Karpas-422 (cell line): Measurements from ENCODE around the gene LEPROT. TPM values are rescaled to one million over a fixed set of nuclear protein-coding genes. Genes with fewer than 3 reads are reported as not detected.

Source experiments
- DNase-seq: peaks from one replicate; pipeline ENCODE4 v3.0.0-alpha.2; 2015
- H2AFZ ChIP-seq: fragments of 200-600 bp; sonication (generic); 2 replicates; pipeline ENCODE4 v1.6.1; 2014; ENCODE audit warnings: antibody characterized with exemption, low read length, mixed read lengths
- H3K27ac ChIP-seq: fragments of 200-600 bp; sonication (generic); 2 replicates; pipeline ENCODE4 v1.5.1; 2014; ENCODE audit warnings: mild to moderate bottlenecking, low read length, moderate library complexity
- H3K27me3 ChIP-seq: fragments of 200-600 bp; sonication (generic); 2 replicates; pipeline ENCODE4 v1.6.1; 2014; ENCODE audit warnings: low read length, mixed read lengths
- H3K36me3 ChIP-seq: fragments of 200-600 bp; sonication (generic); 2 replicates; pipeline ENCODE4 v1.6.1; 2014; ENCODE audit warnings: low read length, mixed read lengths; ENCODE audit not compliant: insufficient read depth
- H3K4me1 ChIP-seq: fragments of 200-600 bp; sonication (generic); 2 replicates; pipeline ENCODE4 v1.6.1; 2014; ENCODE audit warnings: mild to moderate bottlenecking, low read length, mixed read lengths
- H3K4me2 ChIP-seq: fragments of 200-600 bp; sonication (generic); 2 replicates; pipeline ENCODE4 v1.6.1; 2014; ENCODE audit warnings: low read length, low read depth, mild to moderate bottlenecking; ENCODE audit not compliant: poor library complexity, severe bottlenecking
- H3K4me3 ChIP-seq: fragments of 200-600 bp; sonication (generic); 2 replicates; pipeline ENCODE4 v1.5.1; 2014; ENCODE audit warnings: mild to moderate bottlenecking, antibody characterized with exemption, low read length, mixed read lengths
- H3K79me2 ChIP-seq: fragments of 200-600 bp; sonication (generic); 2 replicates; pipeline ENCODE4 v1.6.1; 2014; ENCODE audit warnings: mild to moderate bottlenecking, low read length, mixed read lengths
- H3K9ac ChIP-seq: fragments of 200-600 bp; sonication (generic); 2 replicates; pipeline ENCODE4 v1.6.0; 2014; ENCODE audit warnings: low read length
- H3K9me2 ChIP-seq: fragments of 200-600 bp; sonication (generic), shearing (Covaris generic); replicated peaks from 2 replicates; pipeline ENCODE4 v1.6.0; 2014; ENCODE audit warnings: mild to moderate bottlenecking, low read length, moderate library complexity; ENCODE audit not compliant: insufficient read depth
- H3K9me3 ChIP-seq: fragments of 300-700, 200-600 bp; sonication (generic); 2 replicates; pipeline ENCODE4 v1.6.1; 2014; ENCODE audit warnings: low read length, mixed read lengths
- H4K20me1 ChIP-seq: fragments of 200-600 bp; sonication (generic); 2 replicates; pipeline ENCODE4 v1.6.1; 2014; ENCODE audit warnings: mild to moderate bottlenecking, antibody characterized with exemption, low read length, low read depth; ENCODE audit not compliant: insufficient read depth
- small RNA-seq: library from RNA; depleted of rRNA; stranded (forward); fragments of <200 nt; gene quantifications from one replicate; pipeline ENCODE3, GENCODE V24; 2014
- total RNA-seq: library from RNA; depleted of rRNA; stranded (reverse); fragments of >200 nt; shearing (Covaris generic); gene quantifications from 2 replicates; pipeline ENCODE4 v1.2.3, GENCODE V29; 2014; ENCODE audit warnings: low replicate concordance; rRNA removed

The LEPROT gene
- total RNA-seq, 1 experiment from 2014 or later = 31.3 TPM

GRCh38 chr1:65478379-65479026, 58.0 kb downstream of the LEPROT start:
- Histone ChIP-seq H3K79me2 (no peaks in the 10 kb centered on the region), H4K20me1 (no peaks in the 10 kb centered on the region), H3K9me2 (no peaks in the 10 kb centered on the region), H3K9ac (no peak overlapping the region), H3K4me3 (no peak overlapping the region), H3K4me1 (no peaks in the 10 kb centered on the region), H2AFZ (no peak overlapping the region), H3K27ac (no peak overlapping the region), H3K36me3 (no peaks in the 10 kb centered on the region), H3K9me3 (no peaks in the 10 kb centered on the region), H3K27me3 (no peaks in the 10 kb centered on the region), H3K4me2 (no peak overlapping the region)
- no peak for DNase-seq

GRCh38 chr1:65479554-65480204, 59.2 kb downstream of the LEPROT start:
- Histone ChIP-seq H3K9me3 (no peaks in the 10 kb centered on the region), H3K9ac (no peak overlapping the region), H3K4me3 (no peak overlapping the region), H2AFZ (no peak overlapping the region), H4K20me1 (no peaks in the 10 kb centered on the region), H3K4me1 (no peaks in the 10 kb centered on the region), H3K4me2 (no peak overlapping the region), H3K9me2 (no peaks in the 10 kb centered on the region), H3K36me3 (no peaks in the 10 kb centered on the region), H3K27ac (no peak overlapping the region), H3K27me3 (no peaks in the 10 kb centered on the region), H3K79me2 (no peaks in the 10 kb centered on the region)
- DNase-seq = no peak

- no peaks in the 10 kb centered on the region for H3K4me1 ChIP-seq
- no peak overlapping the region for H3K4me3 ChIP-seq
- H3K9me2 ChIP-seq = no peaks in the 10 kb centered on the region
- no peaks in the 10 kb centered on the region for H3K36me3 ChIP-seq
- no peak overlapping the region for H3K9ac ChIP-seq
- no peaks in the 10 kb centered on the region for H3K79me2 ChIP-seq
- H3K9me3 ChIP-seq = no peaks in the 10 kb centered on the region
- H2AFZ ChIP-seq = no peak overlapping the region
- H3K27me3 ChIP-seq = no peaks in the 10 kb centered on the region
- DNase-seq = no peak
- no peak overlapping the region for H3K27ac ChIP-seq
- no peak overlapping the region for H3K4me2 ChIP-seq
- no peaks in the 10 kb centered on the region for H4K20me1 ChIP-seq
Observed at GRCh38 chr1:65480684-65481405, 60.4 kb downstream of the LEPROT start.

- Histone ChIP-seq H3K27me3 (no peaks in the 10 kb centered on the region), H3K9me2 (no peaks in the 10 kb centered on the region), H3K79me2 (no peaks in the 10 kb centered on the region), H3K36me3 (no peaks in the 10 kb centered on the region), H3K9ac (no peak overlapping the region), H4K20me1 (no peaks in the 10 kb centered on the region), H3K4me3 (no peak overlapping the region), H2AFZ (no peak overlapping the region), H3K4me1 (no peaks in the 10 kb centered on the region), H3K27ac (no peak overlapping the region), H3K4me2 (no peak overlapping the region), H3K9me3 (no peaks in the 10 kb centered on the region)
- DNase-seq = no peak
Observed at GRCh38 chr1:65483993-65484754, 63.7 kb downstream of the LEPROT start.

Small RNA genes lying within 50 kb of the gene (small RNA-seq; reads per million reads assigned to genes)
- not detected for gene RNU2-15P

Other genes with a start within 250 kb of the LEPROT start
- gene DNAJC6, start 111.1 kb upstream of the LEPROT start, total RNA-seq = 0.37 and 0.72 TPM in 2 replicates
- gene LEPR, start within 50 bp of the LEPROT start, total RNA-seq = 1.4 and 1.5 TPM in 2 replicates